Panc1 (cell line): Measurements from ENCODE around the gene KCNQ1.

Source experiments
- POLR2AphosphoS5 ChIP-seq: IDR thresholded peaks from 2 replicates; pipeline ENCODE4 v1.6.1; 2012; ENCODE audit warnings: mild to moderate bottlenecking, low read depth, low read length, moderate library complexity
- TF ChIP-seq, protein P1 (sequence below): fragments of 450-650 bp; IDR thresholded peaks from 2 replicates; pipeline ENCODE4 v1.5.1; 2017; ENCODE audit warnings: mild to moderate bottlenecking

DNA sequence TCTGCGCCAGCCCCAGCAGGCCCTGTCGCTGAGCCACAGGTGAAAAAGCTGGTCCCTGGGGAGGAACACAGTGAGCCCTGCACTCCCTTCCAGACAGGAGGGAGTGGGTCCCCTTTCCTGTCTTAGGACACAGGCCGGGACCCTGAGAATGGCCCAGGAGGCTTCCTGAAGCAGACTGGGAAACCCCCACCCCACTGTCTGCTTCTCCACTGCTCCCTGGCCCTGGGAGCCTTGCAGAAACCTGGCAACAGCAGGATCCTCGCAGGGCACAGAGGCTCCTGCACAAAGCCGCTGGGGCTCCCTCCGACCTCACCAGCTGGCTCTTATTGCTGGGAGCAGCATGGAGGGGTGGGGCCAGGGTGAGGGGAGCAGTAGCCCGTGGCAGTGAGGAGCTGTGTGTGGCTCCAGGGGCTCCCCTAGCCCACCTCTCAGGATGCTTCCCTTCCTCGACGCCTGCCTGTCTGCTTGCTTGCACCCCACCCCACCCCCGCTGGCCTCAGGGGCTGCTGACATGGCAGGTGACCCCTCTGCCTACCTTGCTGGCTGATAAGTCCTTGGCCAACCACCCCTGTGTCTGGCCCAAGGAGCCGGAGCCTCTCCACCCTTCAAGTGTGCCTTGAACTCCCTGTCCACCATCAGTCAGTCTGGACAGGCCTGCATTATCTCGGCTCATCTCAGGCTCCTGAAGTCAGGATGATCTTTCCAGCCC is 327.1 kb downstream of the KCNQ1 start:
- TF ChIP-seq, protein P1, sequence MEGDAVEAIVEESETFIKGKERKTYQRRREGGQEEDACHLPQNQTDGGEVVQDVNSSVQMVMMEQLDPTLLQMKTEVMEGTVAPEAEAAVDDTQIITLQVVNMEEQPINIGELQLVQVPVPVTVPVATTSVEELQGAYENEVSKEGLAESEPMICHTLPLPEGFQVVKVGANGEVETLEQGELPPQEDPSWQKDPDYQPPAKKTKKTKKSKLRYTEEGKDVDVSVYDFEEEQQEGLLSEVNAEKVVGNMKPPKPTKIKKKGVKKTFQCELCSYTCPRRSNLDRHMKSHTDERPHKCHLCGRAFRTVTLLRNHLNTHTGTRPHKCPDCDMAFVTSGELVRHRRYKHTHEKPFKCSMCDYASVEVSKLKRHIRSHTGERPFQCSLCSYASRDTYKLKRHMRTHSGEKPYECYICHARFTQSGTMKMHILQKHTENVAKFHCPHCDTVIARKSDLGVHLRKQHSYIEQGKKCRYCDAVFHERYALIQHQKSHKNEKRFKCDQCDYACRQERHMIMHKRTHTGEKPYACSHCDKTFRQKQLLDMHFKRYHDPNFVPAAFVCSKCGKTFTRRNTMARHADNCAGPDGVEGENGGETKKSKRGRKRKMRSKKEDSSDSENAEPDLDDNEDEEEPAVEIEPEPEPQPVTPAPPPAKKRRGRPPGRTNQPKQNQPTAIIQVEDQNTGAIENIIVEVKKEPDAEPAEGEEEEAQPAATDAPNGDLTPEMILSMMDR: no peak
- TF ChIP-seq POLR2AphosphoS5: no peak
